HepG2 (cell line): ENCODE data around the gene CCDC120. TPM values are rescaled to one million over a fixed set of nuclear protein-coding genes. Genes with fewer than 3 reads are reported as not detected.

Experiments used
- ATAC-seq: fragments of 200-7000 bp; cut with Tn5 transposase; 3 replicates; pipeline ENCODE4 v1.9.1; 2020; ENCODE audit warnings: mild to moderate bottlenecking, moderate library complexity
- BruUV-seq: library from RNA; stranded (reverse); fragments of 400-500 nt; replicated peaks from 2 replicates; lab custom pipeline; 2021; lab: Mats Ljungman, UMichigan
- CTCF ChIA-PET: fragments of 300-600 bp; formaldehyde crosslinking; extraction: SDS; loops from one replicate; lab custom pipeline; 2021; ENCODE audit warnings: low total read pairs, inconsistent platforms, low intra/inter-chr PET ratio; lab: Yijun Ruan, JAX
- POLR2A ChIA-PET: fragments of 350-600 bp; sonication (Branson Sonifier 250); formaldehyde crosslinking; loops from one replicate; lab custom pipeline; 2020; ENCODE audit warnings: antibody characterized with exemption, inconsistent platforms; lab: Yijun Ruan, JAX
- DNase-seq: peaks from one replicate; pipeline ENCODE4 v3.0.0-alpha.2; 2015; ENCODE audit warnings: low spot score
- FAIRE-seq: peaks from 3 replicates; lab custom pipeline; 2011; peaks lifted over from hg19 to GRCh38; lab: Jason Lieb, UNC
- H2AFZ ChIP-seq: one replicate; pipeline ENCODE4 v1.6.1; 2011; ENCODE audit warnings: low read length, inconsistent platforms
- H3K27ac ChIP-seq: fragments of 300-600 bp; 3 replicates; pipeline ENCODE4 v1.8.0; 2011; ENCODE audit warnings: mixed run types, mild to moderate bottlenecking, mixed read lengths, low read length, inconsistent platforms; ENCODE audit not compliant: insufficient read depth; ENCODE audit errors: extremely low read length
- H3K27me3 ChIP-seq, 2 experiments: fragments of 200-600 bp in 1 of 2; 2 replicates in 1 of 2; 3 replicates in 1 of 2; pipeline versions ENCODE4 v1.6.0 to v1.8.0; 2011; ENCODE audit warnings: low read length in 2 of 2, mild to moderate bottlenecking in 2 of 2, moderate library complexity in 2 of 2, inconsistent platforms in 1 of 2; ENCODE audit not compliant: insufficient read depth in 2 of 2, control insufficient read depth in 1 of 2
- H3K36me3 ChIP-seq, 2 experiments: fragments of 200-600 bp in 1 of 2; replicated peaks in 1 of 2; 2 replicates in 1 of 2; 3 replicates in 1 of 2; pipeline versions ENCODE4 v1.5.1 to v1.8.0; 2011; ENCODE audit warnings: low read length in 2 of 2, inconsistent platforms in 1 of 2; ENCODE audit not compliant: insufficient read depth in 2 of 2, control insufficient read depth in 1 of 2
- H3K4me1 ChIP-seq: 2 replicates; pipeline ENCODE4 v1.5.1; 2012; ENCODE audit warnings: low read length, inconsistent platforms; ENCODE audit not compliant: insufficient read depth
- H3K4me2 ChIP-seq: 2 replicates; pipeline ENCODE4 v1.6.0; 2011; ENCODE audit warnings: low read depth, low read length, inconsistent platforms
- H3K4me3 ChIP-seq, 3 experiments: fragments of 200-600 bp in 1 of 3; sonication (generic), shearing (Covaris generic) in 1 of 3; replicated peaks in 1 of 3; 2 replicates each; pipeline ENCODE4 v1.5.1; 2011 to 2016; ENCODE audit warnings: low read length in 3 of 3, inconsistent platforms in 2 of 3, low read depth in 2 of 3, mild to moderate bottlenecking in 2 of 3, control low read depth in 1 of 3, mixed read lengths in 1 of 3; ENCODE audit not compliant: insufficient read depth in 1 of 3
- H3K79me2 ChIP-seq: one replicate; pipeline ENCODE4 v1.6.1; 2011; ENCODE audit warnings: low read length, inconsistent platforms; ENCODE audit not compliant: insufficient read depth
- H3K9ac ChIP-seq: 2 replicates; pipeline ENCODE4 v1.6.0; 2011; ENCODE audit warnings: mild to moderate bottlenecking, low read depth, low read length, inconsistent platforms; ENCODE audit not compliant: insufficient read depth
- H3K9me3 ChIP-seq: 2 replicates; pipeline ENCODE4 v1.5.1; 2012; ENCODE audit warnings: mild to moderate bottlenecking, low read length
- H4K20me1 ChIP-seq: 2 replicates; pipeline ENCODE4 v1.6.0; 2011; ENCODE audit warnings: inconsistent platforms, mild to moderate bottlenecking, low read length, moderate library complexity; ENCODE audit not compliant: insufficient read depth
- ASH2L ChIP-seq: fragments of 300-600, 200-600 bp; sonication (generic); IDR thresholded peaks from 2 replicates; pipeline ENCODE4 v1.7.0; 2017; ENCODE audit warnings: low read depth, mild to moderate bottlenecking, moderate library complexity, mixed read lengths, low read length; ENCODE audit not compliant: insufficient read length
- CENPT ChIP-seq: sonication (generic); formaldehyde crosslinking; IDR thresholded peaks from 2 replicates; pipeline ENCODE4 v1.8.0; 2022; ENCODE audit warnings: low read depth, mild to moderate bottlenecking, moderate library complexity, missing genetic modification reagents
- EZH2 ChIP-seq: conservative IDR thresholded peaks from 2 replicates; pipeline ENCODE4 v1.6.1; 2012; ENCODE audit warnings: mild to moderate bottlenecking, low read depth, low read length, moderate library complexity
- FOXK2 ChIP-seq: fragments of 450-650 bp; IDR thresholded peaks from 2 replicates; pipeline ENCODE4 v1.6.1; 2016
- HES4 ChIP-seq: sonication (generic); formaldehyde crosslinking; IDR thresholded peaks from 2 replicates; pipeline ENCODE4 v1.9.0; 2021; ENCODE audit warnings: mild to moderate bottlenecking, missing genetic modification reagents, borderline replicate concordance
- HMGA1 ChIP-seq: sonication (generic); formaldehyde crosslinking; conservative IDR thresholded peaks from 2 replicates; pipeline ENCODE4 v1.4.0; 2020; ENCODE audit warnings: missing genetic modification reagents
- HNRNPUL1 ChIP-seq: fragments of 200-400 bp; formaldehyde crosslinking; IDR thresholded peaks from 2 replicates; pipeline ENCODE4 v1.6.1; 2017; ENCODE audit warnings: low read depth, mild to moderate bottlenecking, low read length, moderate library complexity
- MBD4 ChIP-seq: IDR thresholded peaks from 2 replicates; pipeline ENCODE4 v1.6.1; 2012; ENCODE audit warnings: low read length, inconsistent platforms, borderline replicate concordance
- PCBP1 ChIP-seq: fragments of 200-400 bp; formaldehyde crosslinking; IDR thresholded peaks from 2 replicates; pipeline ENCODE4 v1.6.1; 2017; ENCODE audit warnings: mild to moderate bottlenecking, low read depth, low read length, borderline replicate concordance
- PPARG ChIP-seq: conservative IDR thresholded peaks from 2 replicates; pipeline ENCODE4 v1.6.1; 2016; ENCODE audit warnings: missing biosample characterization, missing genetic modification reagents
- SNAI1 ChIP-seq: sonication (generic); formaldehyde crosslinking; IDR thresholded peaks from 2 replicates; pipeline ENCODE4 v1.5.0; 2020; ENCODE audit warnings: mild to moderate bottlenecking, missing genetic modification reagents, borderline replicate concordance
- SOX6 ChIP-seq, 2 experiments: fragments of 450-650 bp in 1 of 2; sonication (generic) in 1 of 2; formaldehyde crosslinking in 1 of 2; IDR thresholded peaks; 2 replicates each; pipeline versions ENCODE4 v1.4.0 to v1.6.1; 2017 to 2020; ENCODE audit warnings: antibody characterized with exemption in 1 of 2, mild to moderate bottlenecking in 1 of 2, missing genetic modification reagents in 1 of 2
- ZBTB21 ChIP-seq: sonication (generic); formaldehyde crosslinking; IDR thresholded peaks from 2 replicates; pipeline ENCODE4 v1.4.0; 2020; ENCODE audit warnings: missing genetic modification reagents
- ZNF30 ChIP-seq: sonication (generic); formaldehyde crosslinking; IDR thresholded peaks from 2 replicates; pipeline ENCODE4 v1.5.0; 2020; ENCODE audit warnings: mild to moderate bottlenecking, missing genetic modification reagents
- ZNF331 ChIP-seq: sonication (generic); formaldehyde crosslinking; IDR thresholded peaks from 2 replicates; pipeline ENCODE4 v1.4.0; 2020; ENCODE audit warnings: missing genetic modification reagents
- ZNF749 ChIP-seq: sonication (generic); formaldehyde crosslinking; IDR thresholded peaks from 2 replicates; pipeline ENCODE4 v1.8.0; 2022; ENCODE audit warnings: mild to moderate bottlenecking, missing genetic modification reagents, moderate library complexity, borderline replicate concordance
- WGBS: methylation state at CpG from one replicate; pipeline ENCODE4 v1.1.6; 2017; ENCODE audit warnings: low lambda C conversion rate; 5-methylcytosine and 5-hydroxymethylcytosine counted together
- in situ Hi-C: cut with HindIII; loops from 2 replicates; pipeline ENCODE4 v1.10.0; 2017; ENCODE audit warnings: low pct_unique_long_range_greater_than_20kb; ENCODE audit not compliant: extremely low pct_ligation_motif_present
- intact Hi-C: fragments of 100-400 bp; cut with micrococcal nuclease; formaldehyde crosslinking; loops from one replicate; pipeline ENCODE4 v1.10.0; 2022; ENCODE audit not compliant: unreplicated experiment
- polyA plus RNA-seq, 8 experiments: library from polyadenylated mRNA; depleted of rRNA in 3 of 8; stranded (reverse) in 7 of 8; unstranded in 1 of 8; fragments of >200 nt; fragmentation: Illumina TruSeq in 4 of 8; extraction: Trizol in 4 of 8; gene quantifications; 2 replicates each; pipeline versions ENCODE4 v1.2.1 to v1.2.3, GENCODE V29; 2011 to 2016; ENCODE audit warnings: low read depth in 4 of 8, missing spikeins in 1 of 8, mixed read lengths in 1 of 8; ENCODE audit not compliant: insufficient read depth in 1 of 8
- total RNA-seq, 5 experiments: library from RNA; depleted of rRNA; stranded (reverse); fragments of >200 nt; fragmentation: Illumina TruSeq; extraction: Trizol; gene quantifications; 2 replicates each; pipeline ENCODE4 v1.2.3, GENCODE V29; 2016; ENCODE audit warnings: low read depth in 1 of 5
- TF ChIP-seq, protein P1 (sequence below): sonication (generic); formaldehyde crosslinking; IDR thresholded peaks from 2 replicates; pipeline ENCODE4 v1.4.0; 2020; ENCODE audit warnings: missing genetic modification reagents
- TF ChIP-seq, protein P2 (sequence below): sonication (generic); formaldehyde crosslinking; IDR thresholded peaks from 2 replicates; pipeline ENCODE4 v1.9.0; 2021; ENCODE audit warnings: missing genetic modification reagents, mild to moderate bottlenecking, borderline replicate concordance

The CCDC120 gene
- total and polyA plus RNA-seq, 2 of the 13 experiments (the other 11 are each of a cell fraction or from before 2014, with no cell fraction given): 0.89 to 3.2 TPM

DNA sequence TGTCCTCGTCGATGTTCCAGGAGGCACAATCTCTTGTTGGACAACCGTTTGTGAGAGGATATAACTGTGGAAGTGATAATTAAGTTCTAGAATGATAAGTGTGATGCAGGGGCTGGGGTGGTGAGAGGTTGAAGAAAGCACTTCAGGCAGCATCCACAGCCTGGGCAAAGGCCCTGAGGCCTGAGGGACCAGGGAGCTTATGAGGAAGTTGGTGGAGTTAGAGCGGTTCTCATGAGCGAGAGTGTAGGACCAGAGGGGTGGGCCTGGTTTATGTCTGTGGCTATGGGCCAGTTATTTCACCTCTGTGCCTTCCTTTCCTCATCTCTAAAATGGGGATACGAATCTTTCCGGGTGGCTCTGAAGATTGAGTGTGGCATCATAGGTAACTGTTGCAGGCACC, 2.7 kb downstream of the CCDC120 start (continued):
- no peak for TF ChIP-seq MBD4
- TF ChIP-seq SOX6 (IDR thresholded peaks at IDR 0.05): no peak
- no peak for TF ChIP-seq SOX6 (CRISPR knock-in tag; IDR thresholded peaks at IDR 0.05)

DNA sequence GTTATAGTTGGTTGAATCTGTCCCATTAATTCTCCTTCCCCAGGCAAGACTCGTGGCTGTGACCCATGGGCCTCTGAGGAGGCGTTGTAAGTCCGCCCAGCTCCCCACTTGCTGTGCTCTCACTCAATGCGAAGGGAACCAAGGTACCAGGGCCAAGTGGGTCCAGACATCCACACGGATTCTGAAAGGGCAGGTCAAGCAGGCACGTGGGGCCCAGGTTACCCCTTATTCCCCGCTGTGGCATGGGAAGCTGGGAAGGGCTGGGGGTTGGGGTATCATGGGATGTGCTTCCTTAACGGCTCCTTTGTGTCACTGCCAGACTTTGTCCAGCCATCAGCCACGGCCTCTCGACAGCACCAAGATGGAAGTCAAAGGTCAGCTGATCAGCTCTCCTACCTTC, 3.1 kb downstream of the CCDC120 start:
- intact Hi-C loops (no loop called here), in situ Hi-C loops (no loop called here)
- Histone ChIP-seq H3K79me2 (no peaks in the 10 kb centered on the region), H3K27me3 (no peaks in the 10 kb centered on the region), H2AFZ (no peak overlapping the region), H3K4me2 (no peak overlapping the region), H3K27ac (no peak overlapping the region), H3K9ac (no peak overlapping the region), H3K4me1 (peaks cover 26% of the 10 kb centered on the region), H3K4me3 (no peak overlapping the region), H3K9me3 (no peaks in the 10 kb centered on the region), H3K36me3 (no peaks in the 10 kb centered on the region; a peak in 3 of 5 replicates), H4K20me1 (no peaks in the 10 kb centered on the region)
- ATAC-seq: no peak
- ChIA-PET CTCF (no interaction called here), POLR2A (no interaction called here)
- DNase-seq: no peak
- FAIRE-seq: no peak
- no TSS peak for BruUV-seq
- 100% methylated on average over 2 of the region's 10 CpGs for WGBS
- no peak for TF ChIP-seq ZNF749 (CRISPR knock-in tag)
- no peak for TF ChIP-seq ZBTB21 (CRISPR knock-in tag)
- TF ChIP-seq, protein P1, sequence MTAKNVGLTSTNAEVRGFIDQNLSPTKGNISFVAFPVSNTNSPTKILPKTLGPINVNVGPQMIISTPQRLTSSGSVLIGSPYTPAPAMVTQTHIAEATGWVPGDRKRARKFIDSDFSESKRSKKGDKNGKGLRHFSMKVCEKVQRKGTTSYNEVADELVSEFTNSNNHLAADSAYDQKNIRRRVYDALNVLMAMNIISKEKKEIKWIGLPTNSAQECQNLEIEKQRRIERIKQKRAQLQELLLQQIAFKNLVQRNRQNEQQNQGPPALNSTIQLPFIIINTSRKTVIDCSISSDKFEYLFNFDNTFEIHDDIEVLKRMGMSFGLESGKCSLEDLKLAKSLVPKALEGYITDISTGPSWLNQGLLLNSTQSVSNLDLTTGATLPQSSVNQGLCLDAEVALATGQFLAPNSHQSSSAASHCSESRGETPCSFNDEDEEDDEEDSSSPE (CRISPR knock-in tag): no peak
- no peak for TF ChIP-seq HES4
- no peak for TF ChIP-seq HMGA1
- TF ChIP-seq HNRNPUL1: no peak
- no peak for TF ChIP-seq PPARG
- TF ChIP-seq ZNF331: no peak
- TF ChIP-seq PCBP1: no peak
- TF ChIP-seq ZNF30 (CRISPR knock-in tag): no peak
- TF ChIP-seq CENPT (CRISPR knock-in tag): no peak
- no peak for TF ChIP-seq ASH2L
- TF ChIP-seq, protein P2, sequence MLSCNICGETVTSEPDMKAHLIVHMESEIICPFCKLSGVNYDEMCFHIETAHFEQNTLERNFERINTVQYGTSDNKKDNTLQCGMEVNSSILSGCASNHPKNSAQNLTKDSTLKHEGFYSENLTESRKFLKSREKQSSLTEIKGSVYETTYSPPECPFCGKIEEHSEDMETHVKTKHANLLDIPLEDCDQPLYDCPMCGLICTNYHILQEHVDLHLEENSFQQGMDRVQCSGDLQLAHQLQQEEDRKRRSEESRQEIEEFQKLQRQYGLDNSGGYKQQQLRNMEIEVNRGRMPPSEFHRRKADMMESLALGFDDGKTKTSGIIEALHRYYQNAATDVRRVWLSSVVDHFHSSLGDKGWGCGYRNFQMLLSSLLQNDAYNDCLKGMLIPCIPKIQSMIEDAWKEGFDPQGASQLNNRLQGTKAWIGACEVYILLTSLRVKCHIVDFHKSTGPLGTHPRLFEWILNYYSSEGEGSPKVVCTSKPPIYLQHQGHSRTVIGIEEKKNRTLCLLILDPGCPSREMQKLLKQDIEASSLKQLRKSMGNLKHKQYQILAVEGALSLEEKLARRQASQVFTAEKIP (CRISPR knock-in tag): no peak
- TF ChIP-seq EZH2: no peak
- no peak for TF ChIP-seq SNAI1 (CRISPR knock-in tag)
- TF ChIP-seq FOXK2: no peak
